Osteoblast (primary cell): ENCODE results near the gene TRIP4. TPM values are rescaled to one million over a fixed set of nuclear protein-coding genes. Genes with fewer than 3 reads are reported as not detected.
A peak's percentile ranks its signal among the peaks of the same experiment; 100 is the strongest.

Experiments used
- DNase-seq: peaks from one replicate; pipeline ENCODE4 v3.0.0; 2011; ENCODE audit warnings: low spot score, mixed read lengths; ENCODE audit not compliant: insufficient read length; ENCODE audit errors: missing footprints
- H2AFZ ChIP-seq: 2 replicates; pipeline ENCODE4 v1.6.0; 2011; ENCODE audit warnings: mild to moderate bottlenecking, low read length
- H3K27ac ChIP-seq: 2 replicates; pipeline ENCODE4 v1.5.1; 2011; ENCODE audit warnings: mild to moderate bottlenecking, low read depth, low read length, moderate library complexity
- H3K27me3 ChIP-seq: 2 replicates; pipeline ENCODE4 v1.6.0; 2012; ENCODE audit warnings: mild to moderate bottlenecking, control low read depth, inconsistent platforms, low read length, moderate library complexity; ENCODE audit not compliant: insufficient read depth
- H3K36me3 ChIP-seq: 2 replicates; pipeline ENCODE4 v1.5.1; 2011; ENCODE audit warnings: mild to moderate bottlenecking, low read length, control low read depth, moderate library complexity; ENCODE audit not compliant: insufficient read depth
- H3K4me1 ChIP-seq: 2 replicates; pipeline ENCODE4 v1.5.1; 2011; ENCODE audit warnings: mild to moderate bottlenecking, low read length, control low read depth, moderate library complexity; ENCODE audit not compliant: insufficient read depth
- H3K4me2 ChIP-seq: 2 replicates; pipeline ENCODE4 v1.6.0; 2011; ENCODE audit warnings: mild to moderate bottlenecking, low read length; ENCODE audit not compliant: insufficient read depth
- H3K4me3 ChIP-seq: fragments of 200-600 bp; sonication (generic); 3 replicates; pipeline ENCODE4 v1.5.1; 2012; ENCODE audit warnings: mild to moderate bottlenecking, low read length, inconsistent platforms; ENCODE audit not compliant: insufficient read depth
- H3K79me2 ChIP-seq: 2 replicates; pipeline ENCODE4 v1.6.0; 2012; ENCODE audit warnings: mild to moderate bottlenecking, low read length, control low read depth, inconsistent platforms; ENCODE audit not compliant: insufficient read depth
- H3K9me3 ChIP-seq: 2 replicates; pipeline ENCODE4 v1.5.1; 2011; ENCODE audit warnings: low read depth, low read length, control low read depth
- H4K20me1 ChIP-seq: 2 replicates; pipeline ENCODE4 v1.6.0; 2012; ENCODE audit warnings: mild to moderate bottlenecking, low read length, control low read depth; ENCODE audit not compliant: insufficient read depth
- total RNA-seq: library from RNA; depleted of rRNA; stranded (reverse); fragments of >200 nt; gene quantifications from 2 replicates; pipeline ENCODE4 v1.2.3, GENCODE V29; 2012
- TF ChIP-seq, protein P1 (sequence below): IDR thresholded peaks from 2 replicates; pipeline ENCODE4 v1.5.1; 2011; ENCODE audit warnings: mild to moderate bottlenecking, low read depth, low read length, moderate library complexity; ENCODE audit errors: extremely low read depth

The TRIP4 gene
- total RNA-seq, 1 donor, result 10.9 TPM

GRCh38 chr15:64460724-64461720, 73.4 kb downstream of the TRIP4 start:
- peak; percentile 93 for DNase-seq
- peaks cover 18% of the 10 kb centered on the region for H3K4me1 ChIP-seq
- TF ChIP-seq, protein P1, sequence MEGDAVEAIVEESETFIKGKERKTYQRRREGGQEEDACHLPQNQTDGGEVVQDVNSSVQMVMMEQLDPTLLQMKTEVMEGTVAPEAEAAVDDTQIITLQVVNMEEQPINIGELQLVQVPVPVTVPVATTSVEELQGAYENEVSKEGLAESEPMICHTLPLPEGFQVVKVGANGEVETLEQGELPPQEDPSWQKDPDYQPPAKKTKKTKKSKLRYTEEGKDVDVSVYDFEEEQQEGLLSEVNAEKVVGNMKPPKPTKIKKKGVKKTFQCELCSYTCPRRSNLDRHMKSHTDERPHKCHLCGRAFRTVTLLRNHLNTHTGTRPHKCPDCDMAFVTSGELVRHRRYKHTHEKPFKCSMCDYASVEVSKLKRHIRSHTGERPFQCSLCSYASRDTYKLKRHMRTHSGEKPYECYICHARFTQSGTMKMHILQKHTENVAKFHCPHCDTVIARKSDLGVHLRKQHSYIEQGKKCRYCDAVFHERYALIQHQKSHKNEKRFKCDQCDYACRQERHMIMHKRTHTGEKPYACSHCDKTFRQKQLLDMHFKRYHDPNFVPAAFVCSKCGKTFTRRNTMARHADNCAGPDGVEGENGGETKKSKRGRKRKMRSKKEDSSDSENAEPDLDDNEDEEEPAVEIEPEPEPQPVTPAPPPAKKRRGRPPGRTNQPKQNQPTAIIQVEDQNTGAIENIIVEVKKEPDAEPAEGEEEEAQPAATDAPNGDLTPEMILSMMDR, result no peak
- peaks cover 45% of the 10 kb centered on the region for H3K79me2 ChIP-seq
- peak overlapping the region; percentile 19 for H3K27ac ChIP-seq
- H4K20me1 ChIP-seq, result peaks cover 31% of the 10 kb centered on the region
- peak overlapping the region; percentile 75 for H3K4me3 ChIP-seq
- peak overlapping the region; percentile 92 for H3K4me2 ChIP-seq
- H2AFZ ChIP-seq, result peak overlapping the region; percentile 75
- H3K36me3 ChIP-seq, result peaks cover 7% of the 10 kb centered on the region
- no peaks in the 10 kb centered on the region for H3K27me3 ChIP-seq
- no peaks in the 10 kb centered on the region for H3K9me3 ChIP-seq

GRCh38 chr15:64461721-64462162, 74.1 kb downstream of the TRIP4 start:
- H3K36me3 ChIP-seq, result peaks cover 5% of the 10 kb centered on the region
- H3K27ac ChIP-seq, result peak overlapping the region; percentile 19
- no peak overlapping the region for H2AFZ ChIP-seq
- no peaks in the 10 kb centered on the region for H3K9me3 ChIP-seq
- TF ChIP-seq, protein P1, result no peak
- H3K79me2 ChIP-seq, result peaks cover 53% of the 10 kb centered on the region
- H3K27me3 ChIP-seq, result no peaks in the 10 kb centered on the region
- peak overlapping the region; percentile 92 for H3K4me2 ChIP-seq
- H3K4me3 ChIP-seq, result peak overlapping the region; percentile 75
- peaks cover 38% of the 10 kb centered on the region for H4K20me1 ChIP-seq
- peak; percentile 86 for DNase-seq
- H3K4me1 ChIP-seq, result peaks cover 18% of the 10 kb centered on the region

DNA sequence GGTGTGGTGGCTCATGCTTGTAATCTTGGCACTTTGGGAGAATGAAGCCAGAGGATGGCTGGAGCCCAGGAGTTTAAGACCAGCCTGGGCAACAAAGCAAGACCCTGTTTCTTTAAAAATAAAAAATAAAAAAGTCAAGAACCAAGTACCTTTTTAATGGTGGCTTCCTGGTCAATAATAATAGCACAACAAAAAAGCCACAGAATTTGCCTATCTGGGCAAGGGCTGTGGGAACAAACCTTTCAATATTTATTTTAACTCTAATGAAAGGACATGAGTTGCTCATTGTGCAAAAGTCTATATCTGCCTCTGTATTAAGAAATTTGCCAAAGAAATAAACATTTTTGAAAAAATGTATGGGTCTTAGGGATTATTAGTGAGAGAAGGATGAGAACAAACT, 74.9 kb downstream of the TRIP4 start:
- Histone ChIP-seq H3K79me2 (peaks cover 60% of the 10 kb centered on the region), H3K4me2 (peak overlapping the region; percentile 92), H4K20me1 (peaks cover 43% of the 10 kb centered on the region), H3K36me3 (no peaks in the 10 kb centered on the region), H3K27ac (peak overlapping the region; percentile 19), H3K4me1 (peaks cover 18% of the 10 kb centered on the region), H2AFZ (no peak overlapping the region), H3K9me3 (no peaks in the 10 kb centered on the region), H3K27me3 (no peaks in the 10 kb centered on the region), H3K4me3 (no peak overlapping the region)
- no peak for DNase-seq
- TF ChIP-seq, protein P1, result no peak
